DMS53 (cell line): ENCODE data around the gene ZBP1.

Source experiments
- DNase-seq: peaks from one replicate; lab custom pipeline; 2025; lab: John Stamatoyannopoulos, UW

Gene ZBP1

GRCh38 chr20:57620274-57620990 is at the start of gene ZBP1:
TSS of gene ZBP1 (minus strand) at chr20:57620426. CDS start at chr20:57620295, 131 bp downstream.
- DNase-seq = peak; percentile 14

GRCh38 chr20:57669632-57670031 is 49.4 kb upstream of the ZBP1 start:
- DNase-seq = no peak

- no peak for DNase-seq
Measured at GRCh38 chr20:57667924-57668782, 47.9 kb upstream of the ZBP1 start.

- DNase-seq = no peak
Measured at GRCh38 chr20:57667388-57667787, 47.2 kb upstream of the ZBP1 start.

- no peak for DNase-seq
Measured at GRCh38 chr20:57666834-57667157, 46.6 kb upstream of the ZBP1 start.

GRCh38 chr20:57666106-57666833 is 46.0 kb upstream of the ZBP1 start:
- no peak for DNase-seq

- DNase-seq = no peak
Measured at GRCh38 chr20:57665589-57665971, 45.4 kb upstream of the ZBP1 start.

- no peak for DNase-seq
Measured at GRCh38 chr20:57664924-57665588, 44.8 kb upstream of the ZBP1 start.

GRCh38 chr20:57664476-57664875 is 44.2 kb upstream of the ZBP1 start:
- DNase-seq = no peak

- no peak for DNase-seq
Measured at GRCh38 chr20:57663681-57664451, 43.6 kb upstream of the ZBP1 start.

GRCh38 chr20:57663241-57663640 is 43.0 kb upstream of the ZBP1 start:
- DNase-seq = no peak

GRCh38 chr20:57662456-57663240 is 42.4 kb upstream of the ZBP1 start:
- DNase-seq = no peak

- DNase-seq = no peak
Measured at GRCh38 chr20:57661746-57662455, 41.7 kb upstream of the ZBP1 start.

- no peak for DNase-seq
Measured at GRCh38 chr20:57660922-57661745, 40.9 kb upstream of the ZBP1 start.

GRCh38 chr20:57660181-57660921 is 40.1 kb upstream of the ZBP1 start:
- no peak for DNase-seq

GRCh38 chr20:57659517-57660180 is 39.4 kb upstream of the ZBP1 start:
- no peak for DNase-seq

- DNase-seq = no peak
Measured at GRCh38 chr20:57658833-57659516, 38.7 kb upstream of the ZBP1 start.
